ENCODE measurements around the gene ATXN3.

Gene ATXN3

DNA sequence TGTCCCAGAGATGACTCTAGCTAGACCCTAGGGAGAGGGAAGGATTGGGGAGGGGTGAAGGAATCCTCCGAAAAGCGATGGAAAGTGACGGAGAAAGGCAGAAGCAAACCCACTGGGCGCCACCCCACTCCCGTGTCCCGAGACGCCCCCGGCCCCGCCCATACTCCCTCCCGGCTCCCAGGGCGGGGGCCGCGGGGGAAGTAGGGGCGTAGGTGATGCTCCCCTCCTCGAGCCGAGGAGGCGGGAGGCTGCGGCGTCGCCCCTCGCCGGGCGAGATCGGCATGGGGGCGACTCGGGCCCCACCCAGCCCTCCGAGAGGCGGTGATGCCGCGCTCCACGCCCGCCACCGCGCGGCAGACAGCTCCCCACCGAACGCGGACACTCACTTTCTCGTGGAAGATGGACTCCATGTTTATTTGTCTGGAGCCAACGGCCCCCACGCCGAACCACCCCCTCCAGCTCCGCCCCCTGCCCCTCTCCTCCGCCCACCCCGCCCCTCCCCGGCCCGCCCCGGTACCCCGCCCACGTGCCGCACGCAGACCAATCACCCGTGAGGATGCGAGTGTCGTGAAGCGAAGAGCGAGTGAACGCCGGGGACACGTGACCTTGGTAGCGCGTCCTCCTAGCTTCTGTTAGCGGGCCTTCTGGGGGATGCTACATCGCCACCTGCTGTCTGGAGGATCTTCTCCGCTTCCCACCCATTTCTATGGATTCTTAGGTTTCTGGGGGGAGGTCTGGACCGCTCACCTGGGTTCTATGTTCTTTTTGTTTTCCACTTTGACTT is at the start of gene ATXN3:
Gene ATXN3, minus strand, starts transcription at position 440 of the 784 bp plus-strand sequence. Its CDS starts 30 bp downstream, at position 410.
- peak; percentile 87 to 93 for DNase-seq (ENCODE audit: low read depth in 1 of 2, low spot score in 1 of 2)

DNA sequence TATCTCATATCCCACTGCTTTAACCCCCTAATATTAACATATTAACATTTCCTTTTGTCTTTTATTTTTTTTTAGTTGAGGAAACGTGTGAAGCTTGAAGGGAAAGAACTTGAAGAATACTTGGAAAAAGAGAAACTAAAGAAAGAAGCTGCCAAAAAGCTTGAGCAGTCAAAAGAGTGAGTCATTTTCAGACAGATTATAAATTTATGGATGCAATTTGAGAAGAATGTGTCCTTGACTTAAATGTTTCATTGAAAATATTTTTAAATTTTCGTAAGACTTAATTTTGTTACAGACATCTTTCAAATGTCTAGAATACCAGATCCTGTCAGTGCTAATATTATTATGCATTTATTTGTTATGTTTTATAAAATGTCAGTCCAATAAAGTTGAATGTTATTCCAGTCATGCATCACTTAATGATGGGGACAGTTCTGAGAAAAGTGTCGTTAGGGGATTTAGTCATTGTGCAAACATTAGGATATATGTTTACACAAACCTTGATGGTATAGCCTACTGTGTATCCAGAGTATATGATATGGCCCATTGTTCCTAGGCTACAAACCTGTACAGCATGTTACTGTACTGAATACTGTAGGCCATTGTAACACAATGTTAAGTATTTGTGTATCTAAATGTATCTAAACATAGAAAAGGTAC is 48.0 kb upstream of the ATXN3 start:
- DNase-seq (ENCODE audit: low read depth in 1 of 2, low spot score in 1 of 2) = no peak

DNA sequence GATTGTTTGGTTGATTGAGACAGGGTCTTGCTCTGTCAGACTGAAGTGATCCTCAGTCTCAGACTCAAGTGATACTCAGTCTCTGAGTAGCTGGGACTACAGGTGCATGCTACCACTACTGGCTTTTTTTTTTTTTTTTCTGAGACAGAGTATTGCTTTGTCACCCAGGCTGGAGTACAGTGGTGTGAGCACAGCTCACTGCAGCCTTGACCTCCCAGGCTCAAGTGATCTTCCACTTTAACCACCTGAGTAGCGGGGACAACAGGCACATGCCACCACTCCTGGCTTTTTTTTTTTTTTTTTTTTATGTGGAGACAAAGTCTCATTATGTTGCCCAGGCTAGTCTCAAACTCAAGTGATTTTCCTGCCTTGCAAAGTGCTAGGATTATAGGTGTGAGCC is 47.2 kb upstream of the ATXN3 start:
- no peak for DNase-seq (ENCODE audit: low read depth in 1 of 2, low spot score in 1 of 2)

- no peak for DNase-seq (ENCODE audit: low read depth in 1 of 2, low spot score in 1 of 2)
These were observed 38.3 kb upstream of the ATXN3 start for GRCh38 chr14:92144708-92145107.

DNA sequence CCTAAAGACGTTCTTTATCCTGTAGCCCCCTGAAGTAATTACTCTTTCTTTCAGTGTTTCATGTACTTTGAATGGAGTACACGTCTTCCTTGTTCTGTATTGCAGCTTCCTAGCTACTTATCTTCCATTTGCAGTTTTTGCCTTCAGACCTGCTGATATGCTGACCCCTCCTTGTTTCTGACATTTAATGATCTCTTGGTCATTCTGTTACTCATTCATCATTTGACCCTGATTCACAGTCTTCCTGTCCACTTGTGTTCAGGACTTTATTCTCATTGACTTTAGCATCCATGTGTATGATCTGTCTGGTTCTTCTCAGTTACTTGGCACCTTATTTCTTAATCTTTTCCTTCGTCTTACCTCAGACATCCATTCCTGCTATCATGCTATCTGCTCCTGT is 37.6 kb upstream of the ATXN3 start:
- DNase-seq (ENCODE audit: low read depth in 1 of 2, low spot score in 1 of 2) = no peak

GRCh38 chr14:92143309-92143708 is 36.9 kb upstream of the ATXN3 start:
- DNase-seq (ENCODE audit: low read depth in 1 of 2, low spot score in 1 of 2) = no peak

DNA sequence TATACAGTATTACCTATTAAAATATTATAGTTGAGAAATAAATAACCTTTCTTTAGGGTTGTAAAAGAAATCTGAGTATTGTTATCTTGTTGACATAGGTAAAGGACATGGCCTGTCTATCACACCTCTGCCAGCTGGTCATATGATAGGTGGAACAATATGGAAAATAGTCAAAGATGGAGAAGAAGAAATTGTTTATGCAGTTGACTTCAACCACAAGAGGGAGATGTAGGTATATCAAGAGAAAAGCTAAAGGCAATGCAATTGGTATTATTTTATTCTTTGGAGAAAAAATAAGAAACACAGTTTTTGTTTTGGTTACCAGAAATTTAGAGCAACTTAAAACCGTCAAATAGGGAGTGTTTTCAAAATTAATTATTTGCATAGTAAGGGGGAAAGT is 28.9 kb upstream of the ATXN3 start:
- no peak for DNase-seq (ENCODE audit: low read depth in 1 of 2, low spot score in 1 of 2)

- DNase-seq (ENCODE audit: low read depth in 1 of 2, low spot score in 1 of 2) = no peak
These were observed 28.1 kb upstream of the ATXN3 start for GRCh38 chr14:92134456-92134855.

DNA sequence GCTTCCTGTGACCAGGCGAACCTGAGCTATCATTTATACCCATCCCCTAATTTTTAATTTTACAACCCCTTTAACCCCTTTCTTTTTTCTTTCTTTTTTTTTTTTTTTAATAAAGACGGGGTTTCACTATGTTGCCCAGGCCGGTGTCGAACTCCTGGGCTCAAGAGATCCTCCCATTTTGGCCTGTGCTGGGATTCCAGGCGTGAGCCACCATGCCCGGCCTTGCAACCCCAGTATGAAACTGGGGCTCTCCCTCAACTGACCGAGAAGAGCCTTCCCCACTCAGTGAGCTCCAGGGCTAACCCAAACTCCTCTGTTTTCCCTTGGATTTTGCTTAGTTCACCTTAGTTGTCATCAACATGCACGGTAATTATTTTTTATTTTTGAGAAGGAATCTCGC is 16.4 kb upstream of the ATXN3 start:
- no peak for DNase-seq (ENCODE audit: low read depth in 1 of 2, low spot score in 1 of 2)

DNA sequence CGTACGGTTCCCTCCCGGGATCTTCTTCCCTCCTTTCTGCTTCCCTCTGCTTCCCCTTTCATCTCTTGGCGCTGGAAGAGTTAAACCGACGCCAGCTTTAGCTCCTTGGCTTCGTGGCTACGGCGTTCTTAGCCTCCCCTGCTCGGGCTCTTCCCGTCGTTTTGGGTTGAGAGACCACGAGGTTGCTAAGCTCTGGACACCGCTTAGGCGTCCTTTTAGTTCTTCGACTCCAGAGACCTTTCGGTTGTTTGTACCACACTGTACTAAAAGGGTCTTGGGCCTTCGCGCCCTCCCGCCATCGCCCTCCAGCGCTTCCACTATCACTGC is 15.9 kb upstream of the ATXN3 start:
- DNase-seq (ENCODE audit: low read depth in 1 of 2, low spot score in 1 of 2) = no peak

- peak; percentile 72 for DNase-seq (ENCODE audit: low read depth in 1 of 2, low spot score in 1 of 2)
These were observed 15.4 kb upstream of the ATXN3 start, which contains the start of the genes CPSF2 and NDUFB1 for GRCh38 chr14:92121670-92122350. CPSF2 (plus strand) TSS chr14:92121969; CDS start chr14:92130985, 9,016 bp downstream. NDUFB1 (minus strand) TSS chr14:92121706; CDS start chr14:92117637, 4,069 bp downstream.

GRCh38 chr14:92121207-92121669 is 14.9 kb upstream of the ATXN3 start:
- no peak for DNase-seq (ENCODE audit: low read depth in 1 of 2, low spot score in 1 of 2)

DNA sequence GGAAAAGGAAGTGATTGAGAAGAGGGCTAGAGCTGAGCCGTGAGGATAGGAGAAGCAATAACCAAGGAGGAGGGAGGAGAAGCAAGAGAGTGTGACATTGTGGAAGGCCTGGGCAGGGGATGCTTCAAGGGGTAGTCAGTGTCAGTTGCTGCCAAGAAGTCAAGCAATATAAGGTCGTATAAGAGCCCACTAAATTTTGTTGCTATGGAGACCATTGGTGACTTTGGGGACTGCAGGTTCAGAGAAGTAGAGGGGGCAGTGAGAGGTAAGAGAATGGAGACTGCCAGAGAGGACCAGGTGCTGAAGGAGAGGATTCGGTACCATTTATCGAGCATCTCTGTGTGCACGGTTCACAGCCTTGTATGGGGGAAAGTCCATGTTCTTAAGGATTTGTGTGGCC is 3.1 kb upstream of the ATXN3 start:
- no peak for DNase-seq (ENCODE audit: low read depth in 1 of 2, low spot score in 1 of 2)

DNA sequence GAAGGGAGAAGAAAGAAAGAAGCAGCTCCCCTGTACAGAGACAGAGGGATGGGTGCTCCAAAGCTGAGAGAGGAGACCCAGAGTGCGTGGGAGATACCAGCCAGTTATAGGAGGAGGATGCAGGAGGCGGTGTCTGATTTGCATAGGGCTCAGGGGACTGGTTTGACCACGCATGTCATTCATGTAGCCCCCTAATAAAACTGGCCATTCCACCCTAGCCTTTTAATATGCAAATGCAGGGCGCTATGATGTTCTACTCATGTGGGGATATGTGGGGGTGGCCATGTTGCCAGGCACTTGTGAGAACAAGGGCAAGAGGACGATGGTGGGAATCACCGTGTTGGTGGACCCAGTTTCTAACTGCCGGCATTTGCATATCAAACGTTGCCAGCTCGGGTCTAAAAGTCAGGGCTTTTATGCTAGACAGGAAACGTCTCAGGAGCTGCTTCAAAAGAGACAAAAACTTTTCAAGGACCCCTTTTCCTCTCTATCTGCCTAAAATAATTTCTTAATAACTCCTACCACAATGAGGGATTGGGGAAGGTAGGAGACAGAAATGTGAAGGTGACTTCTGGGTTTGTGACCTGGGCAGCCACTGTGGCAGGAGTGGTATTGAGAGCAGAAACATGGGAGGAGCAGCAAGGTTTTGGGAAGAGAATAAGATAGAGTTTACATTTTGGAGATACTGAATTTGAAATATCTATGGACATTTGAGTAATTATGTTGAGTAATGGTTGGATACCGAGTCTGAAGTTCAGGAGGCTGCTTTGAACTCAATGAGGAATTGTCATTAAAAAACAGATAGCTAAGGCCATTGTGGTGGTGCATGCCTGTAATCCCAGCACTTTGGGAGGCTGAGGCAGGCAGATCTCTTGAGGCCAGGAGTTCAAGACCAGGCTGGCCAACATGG is 2.2 kb upstream of the ATXN3 start:
- no peak for DNase-seq (ENCODE audit: low read depth in 1 of 2, low spot score in 1 of 2)

DNA sequence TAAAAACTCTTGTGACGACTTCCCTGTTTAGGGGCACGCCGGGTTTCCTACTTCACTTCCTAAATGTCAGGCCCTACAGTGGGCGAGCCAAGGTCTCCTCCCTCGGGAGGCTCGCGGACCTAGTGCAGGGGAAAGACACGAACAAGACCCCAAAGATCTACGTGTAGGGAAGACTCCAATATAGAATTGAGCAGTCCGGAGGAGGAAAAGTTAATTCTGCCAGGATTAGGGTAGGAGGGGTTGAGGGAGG is 564 bp downstream of the ATXN3 start:
- DNase-seq (ENCODE audit: low read depth in 1 of 2, low spot score in 1 of 2) = no peak

DNA sequence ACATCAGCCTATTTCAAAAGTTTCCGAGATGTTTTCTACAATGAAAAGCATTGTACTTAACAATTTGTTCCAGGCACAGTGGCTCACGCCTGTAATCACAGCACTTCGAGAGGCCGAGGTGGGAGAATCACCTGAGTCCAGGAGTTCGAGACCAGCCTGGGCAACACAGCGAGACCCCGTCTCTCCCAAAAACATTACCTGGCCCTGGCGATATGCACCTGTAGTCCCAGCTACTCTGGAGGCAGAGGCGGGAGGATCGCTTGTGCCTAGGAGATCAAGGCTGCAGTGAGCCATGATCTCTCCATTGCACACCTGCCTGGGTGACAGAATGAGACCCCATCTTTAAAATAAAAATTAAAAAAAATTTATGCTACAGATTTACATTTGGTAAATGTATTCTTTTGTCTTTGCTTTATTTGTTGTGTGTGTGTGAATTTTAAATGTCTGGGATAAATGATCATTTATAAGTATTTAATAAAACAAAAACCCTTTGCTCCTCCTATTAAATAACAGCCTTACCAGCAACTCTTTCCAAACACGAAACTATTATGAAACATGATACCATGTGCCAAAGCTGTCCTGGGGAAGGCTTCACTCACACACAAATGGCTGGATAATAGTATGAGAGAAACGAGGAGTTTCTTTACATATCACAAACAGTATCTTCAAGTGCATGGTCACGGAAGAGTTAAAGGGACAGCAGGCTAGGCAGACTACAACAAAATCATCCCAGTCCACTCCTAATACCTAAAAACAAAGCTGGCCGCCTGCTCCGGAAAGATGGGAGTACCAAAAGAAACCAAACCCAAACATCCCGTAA is 1.1 kb downstream of the ATXN3 start:
- DNase-seq (ENCODE audit: low read depth in 1 of 2, low spot score in 1 of 2) = no peak

DNA sequence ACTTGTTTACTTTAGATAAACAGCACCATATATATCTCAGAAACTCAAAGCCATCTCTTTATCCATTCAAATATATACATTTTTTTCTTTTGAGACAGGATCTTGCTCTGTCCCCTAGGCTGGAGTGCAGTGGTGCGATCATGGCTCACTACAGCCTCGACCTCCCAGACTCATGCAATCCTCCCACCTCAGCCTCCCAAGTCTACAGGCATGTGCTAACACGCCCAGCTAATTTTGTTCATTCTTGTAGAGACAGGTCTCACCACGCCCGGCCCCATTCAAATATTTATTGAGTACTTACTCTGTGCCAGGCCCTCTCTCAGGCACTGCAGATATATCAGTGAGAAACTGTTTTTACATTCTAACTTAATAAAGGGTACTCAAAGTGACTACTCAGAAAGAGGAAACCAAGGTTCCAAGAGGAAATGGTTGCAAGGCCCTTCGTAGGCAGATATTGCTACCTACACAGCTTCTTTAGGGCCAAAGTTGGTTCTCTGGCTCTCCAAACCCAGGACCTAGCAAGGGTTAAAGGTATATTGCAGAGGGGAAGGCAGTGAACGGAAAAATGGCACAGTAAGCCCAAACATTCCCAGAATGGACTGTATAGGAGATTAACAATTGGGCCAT is 2.9 kb downstream of the ATXN3 start:
- no peak for DNase-seq (ENCODE audit: low read depth in 1 of 2, low spot score in 1 of 2)

DNA sequence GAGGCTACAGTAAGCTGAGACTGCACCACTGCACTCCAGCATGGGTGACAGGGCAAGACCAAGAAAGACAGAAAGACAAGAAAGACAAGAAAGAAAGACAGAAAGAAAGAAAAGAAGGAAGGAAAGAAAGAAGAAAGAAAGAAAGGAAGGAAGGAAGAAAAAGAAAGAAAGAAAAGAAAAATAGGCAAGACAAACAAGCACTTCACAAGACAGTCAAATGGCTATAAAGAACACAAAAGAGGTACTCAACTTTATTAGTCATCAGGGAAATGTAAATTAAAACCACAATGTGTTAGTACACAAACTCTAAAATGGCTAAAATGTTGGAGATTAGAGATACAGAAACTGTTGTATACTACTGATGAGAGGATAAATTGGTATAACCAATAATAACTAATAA is 6.6 kb downstream of the ATXN3 start:
- DNase-seq (ENCODE audit: low read depth in 1 of 2, low spot score in 1 of 2) = no peak

DNA sequence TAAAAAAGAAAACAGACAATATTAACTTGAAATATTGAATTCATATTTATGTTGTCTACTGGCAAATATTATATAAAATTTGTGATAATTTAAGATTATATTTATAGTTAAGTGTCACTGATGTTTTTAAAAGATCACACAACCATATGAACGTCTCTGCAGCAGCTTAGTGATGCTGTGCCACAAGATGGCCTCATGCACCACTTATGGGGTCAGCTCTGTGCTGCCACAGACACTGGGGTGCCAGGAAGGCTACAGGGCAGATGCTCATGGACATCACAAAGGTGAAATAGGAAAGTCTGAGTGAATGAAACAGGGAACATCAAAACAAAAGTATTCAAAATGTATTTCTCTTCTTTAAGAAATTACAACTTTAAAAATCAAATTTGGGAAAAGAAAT is 13.1 kb downstream of the ATXN3 start:
- no peak for DNase-seq (ENCODE audit: low read depth in 1 of 2, low spot score in 1 of 2)

DNA sequence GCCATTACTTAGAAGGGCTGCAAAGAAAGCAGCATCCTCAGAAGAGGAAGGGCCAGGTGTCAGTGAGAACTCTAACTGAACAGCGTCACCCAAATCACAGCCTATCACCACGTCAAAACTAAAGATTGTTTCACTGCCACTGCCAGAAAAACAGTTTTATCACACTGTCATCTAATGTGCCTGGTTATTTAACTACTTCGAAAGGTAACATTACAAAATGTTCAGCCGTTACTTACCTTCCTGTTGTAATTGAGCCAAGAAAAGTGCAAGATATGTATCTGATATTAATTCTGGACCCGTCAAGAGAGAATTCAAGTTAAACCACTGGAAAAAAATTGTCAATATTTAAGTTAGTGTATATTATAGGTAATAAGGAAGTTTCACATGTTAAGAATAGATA is 17.9 kb downstream of the ATXN3 start:
- DNase-seq (ENCODE audit: low read depth in 1 of 2, low spot score in 1 of 2) = no peak
